Middle frontal gyrus (tissue), 1 donor: ENCODE measurements around the gene TMEM131L.

ENCODE experiments used
- DNase-seq: peaks from one replicate; pipeline ENCODE4 v3.0.0-alpha.2; 2015; ENCODE audit warnings: low spot score; ENCODE audit errors: extremely low spot score

The TMEM131L gene

DNA sequence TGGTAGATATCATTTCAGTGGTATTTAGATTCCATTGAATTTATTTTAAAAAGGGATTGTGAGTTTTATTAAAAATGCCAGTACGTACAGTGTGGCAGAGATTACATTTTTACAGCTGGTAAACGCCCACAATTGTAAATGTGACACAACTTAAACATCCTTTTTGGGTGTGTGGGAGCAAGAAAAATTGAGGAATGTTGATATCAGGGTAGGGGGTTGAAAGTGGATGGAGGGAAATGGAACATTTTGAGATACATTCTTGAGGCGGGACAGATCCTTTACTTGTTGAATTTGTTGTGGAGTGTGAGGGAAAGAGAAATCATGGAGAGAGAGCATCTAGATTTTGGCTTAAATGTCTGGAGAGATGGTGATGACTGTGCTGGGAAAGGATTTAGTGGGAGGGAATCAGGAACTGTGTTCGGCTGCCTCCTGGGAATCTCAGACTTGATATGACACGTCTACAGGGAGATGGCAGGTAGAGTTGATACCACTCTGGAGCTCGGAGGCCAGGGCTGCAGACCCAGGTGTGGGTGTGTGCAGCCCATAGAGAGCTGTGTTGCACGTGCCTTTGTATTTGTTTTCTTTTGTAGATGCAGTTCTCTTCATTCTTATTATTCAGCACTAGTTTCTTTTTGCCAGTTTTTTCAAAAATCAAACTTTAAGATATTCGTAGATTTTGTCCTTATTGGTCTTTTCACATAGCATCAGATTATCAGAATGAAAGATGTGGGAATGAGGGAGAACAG lies 10.8 kb downstream of the TMEM131L start:
- no peak for DNase-seq

DNA sequence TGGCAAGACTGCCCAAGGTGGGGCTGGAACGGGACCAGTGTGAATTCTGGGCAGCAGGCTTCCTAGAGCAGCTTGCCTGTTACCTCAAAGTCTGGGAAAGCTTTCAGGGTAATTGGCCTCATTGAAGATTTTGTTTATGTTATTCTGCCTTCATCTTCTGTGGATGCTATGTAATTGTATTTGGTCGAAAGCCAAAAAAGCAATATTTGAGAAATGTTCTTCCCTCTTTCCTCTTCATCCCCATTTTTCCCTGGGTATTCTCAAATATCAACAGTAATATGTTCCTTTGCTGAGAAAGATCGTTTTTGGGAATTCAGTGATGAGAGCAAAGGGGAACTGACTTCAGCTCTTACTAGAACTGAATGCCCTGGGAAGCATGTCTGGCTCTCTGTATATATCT lies 12.9 kb downstream of the TMEM131L start:
- no peak for DNase-seq

DNA sequence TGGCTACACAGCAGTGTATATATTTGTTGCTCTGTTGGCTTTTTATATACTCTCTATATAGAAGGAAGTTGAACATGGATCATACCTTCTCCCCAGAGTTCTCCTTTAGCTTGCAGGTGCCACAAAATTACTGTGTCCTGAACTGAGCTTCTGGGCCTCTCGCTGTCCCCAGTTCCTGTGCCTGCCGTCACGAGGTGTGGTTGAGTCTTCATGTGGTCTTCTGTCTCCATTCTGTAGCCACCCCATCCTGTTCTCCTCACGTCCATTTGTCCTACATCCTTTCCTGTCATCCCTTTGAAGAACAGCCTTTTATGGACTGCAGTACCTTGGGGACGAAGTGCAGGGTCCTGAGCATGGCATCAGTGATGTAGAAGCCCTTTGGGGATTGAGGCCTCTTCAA lies 14.5 kb downstream of the TMEM131L start:
- no peak for DNase-seq

DNA sequence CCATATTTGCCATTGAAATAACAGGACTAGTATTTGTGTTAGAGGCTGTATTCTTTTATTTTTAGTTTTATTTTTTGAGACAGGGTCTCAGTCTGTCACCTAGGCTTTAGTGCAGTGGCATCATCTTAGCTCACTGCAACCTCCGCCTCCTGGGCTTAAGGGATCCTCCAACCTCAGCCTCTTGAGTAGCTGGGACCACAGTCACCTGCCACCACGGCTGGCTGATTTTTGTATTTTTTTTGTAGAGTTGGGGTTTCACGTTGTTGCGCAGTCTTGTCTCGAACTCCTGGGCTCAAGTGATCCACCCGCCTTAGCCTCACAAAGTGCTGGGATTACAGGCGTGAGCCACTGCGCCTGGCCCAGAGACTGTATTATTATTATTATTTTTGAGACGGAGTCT lies 15.3 kb downstream of the TMEM131L start:
- no peak for DNase-seq

DNA sequence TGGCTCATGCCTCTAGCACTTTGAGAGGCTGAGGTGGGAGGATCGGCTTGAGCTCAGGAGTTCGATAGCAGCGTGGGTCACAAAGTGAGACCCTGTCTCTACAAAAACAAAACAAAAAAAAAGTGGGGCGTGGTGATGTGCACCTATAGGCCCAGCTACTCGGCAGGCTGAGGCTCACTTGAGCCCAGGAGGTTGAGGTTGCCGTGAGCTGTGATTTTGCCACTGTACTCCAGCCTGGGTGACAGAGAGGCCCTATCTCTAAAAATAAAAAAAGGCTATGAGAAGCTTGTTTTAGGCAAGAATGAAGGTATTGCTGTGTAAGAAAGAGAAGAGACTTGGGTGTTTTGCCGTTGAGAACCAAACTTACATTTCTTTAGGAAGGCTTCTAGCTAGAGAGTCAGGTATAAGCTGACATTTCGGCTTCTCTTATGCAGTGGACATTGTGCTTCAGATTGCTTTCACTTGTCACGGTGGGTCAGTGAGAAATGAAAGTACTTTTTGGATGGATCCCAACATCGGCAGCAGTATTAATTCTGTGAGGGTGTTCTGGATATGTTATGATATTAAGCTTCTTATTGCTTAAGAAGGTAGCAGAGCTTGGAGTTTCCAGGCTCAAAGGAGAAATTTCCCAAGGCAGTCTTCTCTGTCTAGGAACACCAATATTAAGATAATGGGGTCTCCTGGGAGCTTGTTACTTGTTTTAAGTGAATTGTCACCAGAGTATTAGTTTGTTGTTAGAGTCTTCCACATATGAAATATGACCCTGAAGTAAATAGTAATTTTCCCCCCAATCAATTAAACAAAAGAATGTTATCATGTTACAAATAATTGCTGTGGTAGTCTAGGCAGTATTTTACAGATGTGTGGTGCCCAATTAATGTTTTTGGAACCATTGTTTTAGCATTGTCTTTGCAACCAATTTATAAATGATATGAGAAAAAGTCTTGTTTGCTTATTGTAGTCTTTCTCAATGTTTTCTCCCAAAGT lies 17.6 kb downstream of the TMEM131L start:
- DNase-seq: no peak

DNA sequence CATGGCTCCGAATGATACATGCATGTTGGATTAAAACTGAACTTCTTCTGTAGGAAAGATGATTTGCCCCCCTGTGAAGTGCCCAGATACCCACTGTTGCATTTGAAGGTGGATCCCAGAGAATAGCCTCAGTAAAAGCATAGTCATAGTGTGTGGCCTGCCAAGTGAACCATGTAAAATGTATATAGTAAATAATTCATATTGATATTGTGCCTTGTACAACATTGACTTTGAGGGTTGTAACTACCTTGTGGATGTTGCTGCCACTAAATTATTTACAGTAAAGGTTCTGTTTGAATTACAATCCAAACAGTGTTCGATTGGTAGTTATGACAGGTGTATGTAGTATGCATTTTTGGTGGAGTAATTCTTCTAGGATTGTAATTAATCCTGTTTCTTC lies 19.2 kb downstream of the TMEM131L start:
- DNase-seq: no peak

DNA sequence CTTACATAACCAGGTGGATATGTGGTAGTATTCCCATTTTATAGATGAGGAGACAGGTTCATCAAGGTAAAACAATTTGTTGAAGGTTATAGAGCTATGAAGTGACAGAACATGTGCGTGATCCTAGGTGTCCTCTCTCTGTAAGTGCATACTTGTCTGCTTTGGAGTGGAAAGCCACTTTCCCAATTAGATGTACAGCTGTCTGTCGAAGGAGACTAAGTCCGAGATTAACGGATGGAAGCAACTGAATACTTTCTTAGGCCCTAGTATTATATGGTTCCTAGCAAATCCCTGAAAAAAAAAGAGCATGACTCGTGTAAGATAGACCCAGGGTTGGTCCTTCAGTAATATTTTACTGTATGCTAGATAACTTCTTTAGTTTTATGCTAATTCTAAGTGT lies 19.7 kb downstream of the TMEM131L start:
- DNase-seq: no peak

DNA sequence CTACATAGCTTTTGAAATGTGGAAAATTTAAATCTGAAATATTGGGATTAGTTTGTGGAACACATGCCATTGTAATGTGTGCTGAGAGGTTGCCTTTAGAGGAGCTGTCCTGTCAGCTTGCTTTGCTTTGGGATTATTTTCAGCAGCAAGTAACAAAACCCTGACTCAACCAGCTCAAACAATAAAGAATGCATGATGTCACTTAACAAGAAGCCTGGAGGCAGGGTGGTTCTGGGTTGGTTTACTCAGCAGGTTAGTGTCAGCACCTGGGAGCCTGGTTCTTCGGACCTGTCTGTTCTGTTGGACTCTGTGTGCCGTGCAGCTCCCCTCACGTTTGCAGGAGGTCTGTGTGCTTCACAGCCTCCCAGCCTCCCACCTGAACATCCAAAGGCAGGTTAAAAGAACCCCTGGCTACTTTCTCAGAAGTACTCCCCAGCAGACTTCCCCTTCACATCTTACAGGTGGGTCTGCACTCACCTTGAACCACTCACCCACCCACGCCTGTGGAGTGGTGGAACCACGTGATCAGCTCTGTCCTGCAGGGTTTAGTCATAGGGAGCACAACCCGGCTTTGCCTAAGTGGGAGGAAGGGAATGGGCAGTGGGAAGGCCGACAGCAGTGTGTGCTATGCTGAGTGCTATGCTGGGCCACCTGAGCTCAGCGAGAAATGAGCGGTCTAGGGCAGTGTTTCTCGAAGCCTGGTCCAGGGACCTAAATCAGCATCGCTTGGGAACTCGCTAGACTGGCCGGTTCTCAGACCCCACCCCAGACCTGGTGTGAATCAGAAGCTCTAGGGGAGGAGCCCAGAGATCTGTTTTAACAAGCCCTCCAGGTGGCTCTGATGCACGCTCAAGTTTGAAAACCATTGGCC lies 20.4 kb downstream of the TMEM131L start:
- no peak for DNase-seq

DNA sequence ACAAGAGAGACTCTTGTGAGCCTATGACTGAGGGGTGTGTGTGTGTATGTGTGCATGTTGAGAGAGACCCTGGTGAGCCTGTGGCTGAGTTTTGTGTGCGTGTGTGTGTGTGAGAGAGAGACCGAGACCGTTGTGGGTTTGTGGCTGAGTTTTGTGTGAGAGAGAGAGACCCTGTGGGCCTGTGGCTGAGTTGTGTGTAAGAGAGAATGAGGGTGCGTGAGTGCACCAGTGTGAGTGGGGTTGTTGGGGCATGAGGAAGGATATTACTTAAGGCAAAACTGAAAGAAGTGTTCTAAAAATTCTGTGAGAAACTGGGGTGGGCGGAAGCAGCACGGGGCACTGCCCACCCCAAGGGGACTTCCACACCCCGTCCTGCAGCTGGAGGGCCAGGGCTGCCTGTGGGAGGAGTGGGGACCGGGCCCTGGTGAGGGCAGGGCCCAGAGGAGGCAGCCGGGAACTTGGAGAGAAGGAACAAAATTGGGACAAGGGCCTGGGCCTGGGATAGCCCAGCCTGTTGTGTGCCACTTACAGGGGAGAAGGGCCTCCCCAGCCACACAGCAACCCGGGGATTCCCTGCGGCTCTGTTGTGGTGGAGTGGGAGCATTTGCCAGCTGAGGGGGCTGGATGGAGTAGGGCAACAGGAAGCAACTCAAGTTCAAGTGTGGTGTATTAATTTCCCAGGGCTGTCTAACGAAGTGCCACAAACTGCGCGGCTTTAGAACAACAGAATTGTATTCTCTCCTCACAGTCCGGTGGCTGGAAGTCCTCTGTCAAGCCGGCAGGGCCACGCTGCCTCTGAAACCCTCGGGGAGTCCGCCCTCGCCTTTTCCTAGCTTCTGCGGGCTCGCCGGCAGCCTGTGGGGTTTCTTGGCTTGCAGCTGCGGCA lies 22.1 kb downstream of the TMEM131L start:
- no peak for DNase-seq

DNA sequence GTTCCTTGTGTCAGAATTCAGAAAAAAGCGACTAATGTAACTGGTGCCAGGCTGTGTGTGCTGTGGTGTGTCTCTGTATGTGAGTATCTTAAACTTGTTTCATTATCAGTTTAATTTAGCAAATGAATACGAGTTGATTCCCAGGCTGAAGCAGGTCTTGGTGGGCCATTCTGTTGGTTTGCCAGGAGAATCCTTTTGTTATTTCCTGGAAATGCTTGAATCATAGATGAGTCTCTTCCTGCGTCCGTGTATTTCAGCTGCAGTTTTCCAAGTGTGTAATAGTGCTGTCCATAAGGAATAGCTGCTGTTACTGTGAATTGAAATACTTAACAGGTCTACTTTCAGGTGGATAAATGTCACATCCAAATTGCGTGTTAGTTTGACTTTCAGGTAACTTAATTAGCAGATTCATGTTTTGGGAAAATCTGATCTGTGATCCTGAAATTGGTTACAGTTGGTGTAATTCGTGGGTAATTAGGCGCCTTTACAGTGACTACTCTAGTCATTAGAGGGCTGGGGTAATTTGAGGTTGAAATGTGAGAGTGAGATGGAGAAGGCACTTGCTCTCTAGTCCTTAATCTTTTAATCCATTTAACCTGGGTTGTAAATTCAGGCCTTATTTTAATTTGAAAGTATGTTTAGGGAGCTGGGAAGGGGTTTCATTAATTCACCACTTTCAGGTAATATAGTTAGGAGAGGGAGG lies 23.8 kb downstream of the TMEM131L start:
- no peak for DNase-seq

DNA sequence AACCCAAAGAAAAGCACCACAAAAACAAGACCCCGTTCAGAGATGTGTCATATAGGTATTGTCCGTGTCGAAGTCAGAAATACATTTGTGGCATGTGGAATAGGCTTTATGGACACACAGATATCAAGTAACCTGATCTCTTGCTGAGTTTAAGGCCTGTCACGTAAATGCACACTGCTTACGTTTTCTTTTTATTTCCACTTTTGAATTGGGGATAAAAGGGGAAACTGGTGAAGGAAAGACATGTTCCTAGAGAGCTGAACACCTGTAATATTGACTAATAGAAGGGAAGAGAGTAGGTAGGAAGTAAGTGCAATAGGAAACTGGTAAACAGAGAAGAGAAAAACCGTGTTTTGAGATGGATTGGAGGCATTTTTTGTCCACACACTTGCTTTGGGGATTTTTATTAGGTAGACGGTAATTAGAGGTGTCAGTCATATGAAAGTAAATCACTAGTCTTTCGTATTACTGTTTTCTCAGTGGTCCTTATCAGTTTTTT lies 24.9 kb downstream of the TMEM131L start:
- no peak for DNase-seq

DNA sequence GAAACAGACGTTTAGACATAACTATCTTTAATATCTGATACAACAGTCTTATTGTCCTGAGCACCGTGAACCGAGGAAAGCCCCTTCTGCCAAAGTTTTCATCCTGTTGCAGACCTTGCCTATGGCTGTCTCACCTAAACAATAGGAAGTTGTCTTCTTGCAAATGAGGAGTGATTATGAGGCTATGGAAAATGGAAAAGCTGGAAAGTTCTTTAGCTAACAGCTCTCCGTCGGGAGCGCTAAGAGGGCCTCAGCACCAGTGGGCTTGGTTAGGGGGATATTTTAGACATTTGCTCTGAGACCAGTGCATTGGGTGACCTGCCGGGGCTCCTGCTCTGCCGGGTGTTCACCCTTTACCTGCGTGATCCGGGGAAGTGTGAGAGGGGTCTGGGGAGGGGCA lies 28.4 kb downstream of the TMEM131L start:
- no peak for DNase-seq

DNA sequence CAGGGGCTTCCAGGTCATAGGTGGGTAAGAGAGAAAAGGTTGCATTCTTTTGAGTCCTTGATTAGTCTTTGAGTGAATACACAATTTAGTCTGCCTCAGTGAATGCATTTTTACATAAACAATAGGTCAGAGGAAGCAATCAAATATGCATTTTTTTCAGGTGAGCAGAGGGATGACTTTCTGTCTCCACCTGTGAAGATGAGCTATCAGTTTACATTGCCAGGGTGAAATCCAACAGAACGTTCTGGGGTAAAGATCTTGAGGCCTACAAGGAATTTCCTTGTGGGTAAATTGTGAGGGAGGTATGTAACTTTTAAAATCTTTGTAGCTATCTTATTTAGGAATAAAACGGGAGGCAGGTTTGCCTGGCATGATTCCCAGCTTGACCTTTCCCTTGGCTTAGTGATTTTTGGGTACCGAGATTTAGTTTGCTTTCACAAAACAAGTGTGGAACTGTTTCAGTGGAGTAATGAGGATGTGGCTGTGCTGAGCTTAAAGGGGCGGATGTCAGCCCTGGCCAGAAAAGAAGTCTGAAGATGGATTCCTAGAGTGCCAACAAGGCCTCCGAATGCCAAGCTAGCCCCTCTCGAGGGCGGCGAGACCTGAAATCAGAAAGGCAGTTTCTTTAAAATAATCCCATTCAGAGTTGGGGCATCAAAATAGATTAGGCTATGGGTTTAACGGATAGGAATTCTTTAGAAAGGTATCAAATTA lies 29.5 kb downstream of the TMEM131L start:
- no peak for DNase-seq

DNA sequence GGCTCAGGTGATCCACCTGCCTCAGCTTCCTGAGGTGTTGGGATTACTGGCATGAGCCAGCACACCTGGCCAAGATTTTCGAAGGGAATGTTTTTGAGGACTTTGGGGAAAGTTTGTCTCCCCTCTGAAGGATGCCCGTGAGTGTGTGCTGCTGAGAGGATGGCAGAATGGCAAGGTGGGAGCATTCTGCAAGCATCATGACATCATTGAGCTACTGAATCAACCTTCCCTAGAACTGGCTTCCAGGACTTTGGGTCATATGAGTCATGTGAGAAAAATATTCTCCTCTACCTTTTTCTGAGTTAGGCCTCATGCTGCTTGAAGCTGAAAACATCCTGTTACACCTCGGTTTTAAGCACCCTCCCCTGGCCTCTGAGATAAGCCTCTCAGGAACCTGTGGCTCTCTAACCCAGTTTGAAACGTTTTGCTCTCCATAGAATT lies 31.0 kb downstream of the TMEM131L start:
- no peak for DNase-seq

DNA sequence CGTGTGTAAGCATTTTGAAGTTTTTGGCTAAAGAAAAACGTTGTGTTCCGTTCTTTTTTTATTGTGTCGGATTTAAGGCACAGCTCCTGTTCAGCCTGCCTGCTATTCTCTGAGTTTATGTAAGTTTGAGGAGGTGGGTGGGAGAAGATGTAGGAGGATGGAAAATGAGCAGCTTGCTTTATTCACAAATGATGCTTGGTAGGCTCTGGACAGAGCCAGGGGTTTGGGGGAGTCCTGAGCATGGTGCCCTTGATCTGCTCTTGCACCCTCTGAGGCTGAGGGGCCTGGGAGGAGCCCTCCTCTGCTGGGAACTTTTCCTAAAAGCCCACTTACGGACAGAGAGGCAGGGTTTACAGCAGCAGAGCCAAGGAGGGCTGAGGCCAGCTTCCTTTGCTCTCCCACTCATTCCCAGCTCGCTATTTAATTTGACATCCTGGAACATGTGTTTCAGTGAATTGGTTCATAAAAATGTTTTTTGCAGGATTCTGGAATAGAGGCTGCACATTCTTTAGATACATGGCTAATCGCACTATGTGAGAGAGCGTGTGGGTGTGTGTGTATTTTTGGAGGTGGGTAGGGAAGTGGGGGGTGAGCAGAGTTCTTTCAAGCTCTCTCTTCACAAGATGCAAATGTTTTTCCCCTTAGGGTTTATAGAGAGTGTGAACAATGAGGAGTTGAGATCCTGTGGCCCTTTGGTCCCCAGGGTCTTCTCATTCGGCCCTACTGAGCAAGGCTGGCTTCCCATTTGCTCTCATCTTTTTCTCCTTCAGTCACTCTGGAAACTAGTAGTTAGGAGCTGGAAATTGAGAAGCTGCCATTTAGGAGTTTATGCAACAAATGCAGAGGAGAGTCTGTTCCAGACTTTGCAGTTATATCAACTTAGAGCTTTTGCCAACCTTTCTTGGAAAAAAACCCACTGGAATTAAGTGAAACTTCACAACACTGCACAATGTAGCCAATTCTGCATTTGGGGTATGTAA lies 32.1 kb downstream of the TMEM131L start:
- DNase-seq: no peak

DNA sequence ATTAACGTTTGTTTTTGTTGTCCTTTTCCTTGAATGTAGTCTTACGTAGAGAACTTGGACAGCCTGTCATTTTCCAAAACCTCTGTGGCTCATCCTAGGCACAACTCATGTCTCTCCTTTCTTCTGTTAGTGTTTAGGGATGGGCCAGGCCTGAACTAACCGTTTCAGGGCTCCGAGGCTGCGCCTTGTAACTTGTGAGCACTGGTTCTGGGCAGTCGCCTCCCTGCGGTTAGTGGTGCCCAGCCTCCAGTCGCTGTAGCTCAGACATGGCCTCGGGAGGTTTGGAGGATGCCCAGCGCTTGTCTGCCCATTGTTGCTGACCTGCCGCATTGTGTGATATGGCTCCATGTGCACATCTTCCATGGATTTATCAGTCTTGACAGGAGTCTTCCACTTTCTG lies 32.8 kb downstream of the TMEM131L start:
- no peak for DNase-seq

DNA sequence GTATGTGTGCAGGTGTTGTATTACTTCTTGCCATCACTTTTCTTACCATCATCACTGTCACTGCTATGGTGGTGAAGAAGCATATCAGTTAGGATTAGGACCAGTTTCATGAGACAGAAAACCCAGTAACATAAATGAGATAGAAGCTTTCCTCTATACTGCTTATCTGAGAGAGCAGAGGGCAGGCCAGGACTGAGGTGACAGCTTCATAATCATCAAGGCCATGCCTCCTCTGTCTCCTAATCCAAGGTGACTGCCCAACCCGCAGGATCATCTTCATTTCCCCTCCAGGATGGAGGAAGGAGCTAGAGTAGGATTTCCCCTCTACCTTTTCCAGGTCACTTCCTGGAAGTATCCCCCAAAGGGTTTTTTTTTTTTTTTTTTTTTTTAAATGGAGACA lies 35.4 kb downstream of the TMEM131L start:
- no peak for DNase-seq

DNA sequence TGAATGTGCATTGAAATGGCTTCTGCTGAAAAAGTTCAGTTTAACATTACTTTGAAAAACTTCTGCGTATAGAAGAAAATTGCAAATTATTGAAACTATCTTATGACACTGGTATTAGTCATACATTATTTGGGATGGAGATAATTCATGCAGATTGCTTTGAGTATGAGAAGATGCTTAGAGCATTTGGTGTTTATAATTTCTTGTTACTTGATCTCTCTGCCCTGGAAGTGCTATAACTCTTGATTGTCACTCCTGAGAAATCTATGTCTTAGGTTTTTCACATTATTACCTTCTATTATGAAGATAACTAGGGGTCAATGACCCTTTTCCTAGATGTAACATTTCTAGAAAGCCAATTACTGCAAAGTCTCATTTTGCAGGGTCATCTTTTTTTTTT lies 36.4 kb downstream of the TMEM131L start:
- DNase-seq: no peak
